PC-9 (cell line): ENCODE results near the gene NSMCE1. TPM values are rescaled to one million over a fixed set of nuclear protein-coding genes. Genes with fewer than 3 reads are reported as not detected.

Experiments used
- BruUV-seq: library from RNA; stranded (reverse); fragments of 400-500 nt; replicated peaks from 2 replicates; lab custom pipeline; 2021; lab: Mats Ljungman, UMichigan
- CTCF ChIA-PET: fragments of 300-600 bp; sonication (Branson Sonifier 250); formaldehyde crosslinking; loops from one replicate; lab custom pipeline; 2022; ENCODE audit warnings: antibody characterized with exemption; lab: Charles Lee
- POLR2A ChIA-PET: fragments of 300-600 bp; sonication (Branson Sonifier 250); formaldehyde crosslinking; loops from one replicate; lab custom pipeline; 2022; ENCODE audit warnings: antibody characterized with exemption; ENCODE audit not compliant: unreplicated experiment; lab: Charles Lee
- DNase-seq, 2 experiments: peaks; one replicate each; pipeline versions ENCODE4 v3.0.0 to v3.0.0-alpha.2; 2015 to 2022; ENCODE audit warnings: mixed read lengths in 1 of 2
- H2AFZ ChIP-seq: fragments of 200-600 bp; sonication (generic); 2 replicates; pipeline ENCODE4 v1.8.1; 2017; ENCODE audit warnings: antibody characterized with exemption
- H3F3A ChIP-seq: fragments of 200-600 bp; sonication (generic); 2 replicates; pipeline ENCODE4 v1.8.1; 2017; ENCODE audit warnings: antibody characterized with exemption, mild to moderate bottlenecking, low read depth; ENCODE audit not compliant: insufficient read depth
- H3K27ac ChIP-seq: fragments of 200-600 bp; sonication (generic); 2 replicates; pipeline ENCODE4 v1.6.1; 2016; ENCODE audit warnings: mixed run types
- H3K27me3 ChIP-seq: fragments of 200-600 bp; sonication (generic); 2 replicates; pipeline ENCODE4 v1.6.1; 2016; ENCODE audit warnings: low read depth, mixed run types; ENCODE audit not compliant: insufficient read depth
- H3K36me3 ChIP-seq: fragments of 200-600 bp; sonication (generic); 2 replicates; pipeline ENCODE4 v1.6.1; 2016; ENCODE audit warnings: low read depth, mixed run types
- H3K4me1 ChIP-seq: fragments of 200-600 bp; sonication (generic); replicated peaks from 2 replicates; pipeline ENCODE4 v1.6.1; 2016; ENCODE audit warnings: mixed run types; ENCODE audit not compliant: insufficient read depth
- H3K4me2 ChIP-seq: fragments of 200-600 bp; sonication (generic); 2 replicates; pipeline ENCODE4 v1.6.1; 2017; ENCODE audit warnings: mixed run types
- H3K4me3 ChIP-seq: fragments of 200-600 bp; sonication (generic); 2 replicates; pipeline ENCODE4 v1.6.1; 2016; ENCODE audit warnings: mixed run types
- H3K79me2 ChIP-seq: fragments of 200-600 bp; sonication (generic); 2 replicates; pipeline ENCODE4 v1.6.1; 2017; ENCODE audit warnings: low read depth, mixed run types
- H3K9me2 ChIP-seq: fragments of 200-600 bp; sonication (generic); 2 replicates; pipeline ENCODE4 v1.8.1; 2017; ENCODE audit warnings: mild to moderate bottlenecking; ENCODE audit not compliant: insufficient read depth
- H3K9me3 ChIP-seq: fragments of 200-600 bp; sonication (generic); 2 replicates; pipeline ENCODE4 v1.8.1; 2016; ENCODE audit warnings: low read depth; ENCODE audit not compliant: insufficient read depth
- H4K20me1 ChIP-seq: fragments of 200-600 bp; sonication (generic); 2 replicates; pipeline ENCODE4 v1.8.1; 2017; ENCODE audit not compliant: insufficient read depth
- EZH2 ChIP-seq: fragments of 200-600 bp; sonication (generic); IDR thresholded peaks from 2 replicates; pipeline ENCODE4 v1.8.0; 2017; ENCODE audit warnings: antibody characterized with exemption, low read depth
- intact Hi-C: fragments of 100-400 bp; cut with micrococcal nuclease; formaldehyde crosslinking; loops from one replicate; pipeline ENCODE4 v1.10.0; 2022; ENCODE audit not compliant: unreplicated experiment
- total RNA-seq: library from RNA; stranded (reverse); gene quantifications from 2 replicates; pipeline ENCODE4 v1.2.3, GENCODE V29; 2021
- TF ChIP-seq, protein P1 (sequence below): fragments of 200-600 bp; sonication (generic); conservative IDR thresholded peaks from 2 replicates; pipeline ENCODE4 v1.6.1; 2017; ENCODE audit warnings: mixed run types, antibody characterized with exemption, mild to moderate bottlenecking, moderate library complexity

The NSMCE1 gene
- total RNA-seq, 1 experiment from 2014 or later, result 114 TPM

DNA sequence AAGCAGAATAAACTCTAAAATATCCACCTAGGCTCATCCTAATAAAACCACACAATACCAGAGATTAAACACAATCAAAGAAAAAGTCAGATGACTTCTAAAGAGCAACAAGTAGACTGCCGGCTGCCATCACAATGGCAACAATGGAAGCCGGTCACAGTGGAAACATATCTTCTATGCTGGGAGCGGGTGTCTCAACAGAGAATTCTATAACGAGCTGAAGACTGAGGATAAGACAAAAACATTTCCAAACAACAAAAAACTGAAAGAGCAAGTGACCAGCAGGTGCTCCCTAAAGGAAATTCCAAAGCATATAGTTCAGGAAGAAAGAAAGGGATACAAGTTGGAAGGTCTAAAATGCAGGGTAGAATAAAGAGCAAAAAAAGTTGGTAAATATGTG, 8.9 kb downstream of the NSMCE1 start:
- Histone ChIP-seq H4K20me1 (no peaks in the 10 kb centered on the region), H3K4me2 (no peak overlapping the region), H3F3A (peaks cover 33% of the 10 kb centered on the region), H3K27ac (no peak overlapping the region), H2AFZ (no peak overlapping the region), H3K36me3 (peaks cover 18% of the 10 kb centered on the region; the same call in 1 of the 2 replicates), H3K4me1 (peaks cover 37% of the 10 kb centered on the region), H3K79me2 (peaks cover 47% of the 10 kb centered on the region), H3K9me2 (no peaks in the 10 kb centered on the region), H3K27me3 (no peaks in the 10 kb centered on the region), H3K4me3 (no peak overlapping the region), H3K9me3 (no peaks in the 10 kb centered on the region)
- ChIA-PET POLR2A (no interaction called here), CTCF (no interaction called here)
- no peak for DNase-seq
- intact Hi-C loops, result no loop called here
- TF ChIP-seq, protein P1, sequence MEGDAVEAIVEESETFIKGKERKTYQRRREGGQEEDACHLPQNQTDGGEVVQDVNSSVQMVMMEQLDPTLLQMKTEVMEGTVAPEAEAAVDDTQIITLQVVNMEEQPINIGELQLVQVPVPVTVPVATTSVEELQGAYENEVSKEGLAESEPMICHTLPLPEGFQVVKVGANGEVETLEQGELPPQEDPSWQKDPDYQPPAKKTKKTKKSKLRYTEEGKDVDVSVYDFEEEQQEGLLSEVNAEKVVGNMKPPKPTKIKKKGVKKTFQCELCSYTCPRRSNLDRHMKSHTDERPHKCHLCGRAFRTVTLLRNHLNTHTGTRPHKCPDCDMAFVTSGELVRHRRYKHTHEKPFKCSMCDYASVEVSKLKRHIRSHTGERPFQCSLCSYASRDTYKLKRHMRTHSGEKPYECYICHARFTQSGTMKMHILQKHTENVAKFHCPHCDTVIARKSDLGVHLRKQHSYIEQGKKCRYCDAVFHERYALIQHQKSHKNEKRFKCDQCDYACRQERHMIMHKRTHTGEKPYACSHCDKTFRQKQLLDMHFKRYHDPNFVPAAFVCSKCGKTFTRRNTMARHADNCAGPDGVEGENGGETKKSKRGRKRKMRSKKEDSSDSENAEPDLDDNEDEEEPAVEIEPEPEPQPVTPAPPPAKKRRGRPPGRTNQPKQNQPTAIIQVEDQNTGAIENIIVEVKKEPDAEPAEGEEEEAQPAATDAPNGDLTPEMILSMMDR, result no peak
- TF ChIP-seq EZH2, result no peak
- BruUV-seq, result no TSS peak

DNA sequence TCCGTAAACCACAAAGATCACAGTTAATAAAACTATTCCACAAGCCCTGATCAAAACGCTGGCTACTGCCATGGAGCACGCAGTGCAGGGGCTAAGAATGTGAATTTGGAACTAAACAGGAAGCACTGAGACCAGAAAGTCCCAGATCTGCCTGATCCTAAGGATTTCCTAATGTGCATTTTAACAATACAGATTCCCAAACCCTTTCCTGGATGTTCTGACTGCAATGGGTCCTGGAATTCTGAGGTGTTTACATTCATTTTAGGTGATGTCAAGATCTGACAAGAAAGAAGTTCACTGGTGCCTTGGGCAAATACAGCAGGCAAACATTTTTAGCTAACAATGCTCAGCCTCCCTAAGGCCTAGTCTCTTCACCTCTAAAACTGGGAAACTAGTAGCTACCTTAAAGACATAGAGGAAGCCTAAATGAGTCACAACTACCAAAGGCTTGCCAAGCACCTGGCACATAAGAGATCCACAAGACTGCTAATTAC, 10.3 kb downstream of the NSMCE1 start:
- Histone ChIP-seq H3F3A (peaks cover 27% of the 10 kb centered on the region), H3K9me3 (no peaks in the 10 kb centered on the region), H3K27ac (peak overlapping the region; percentile 25), H3K4me3 (no peak overlapping the region), H3K4me1 (peaks cover 37% of the 10 kb centered on the region), H3K36me3 (peaks cover 22% of the 10 kb centered on the region), H4K20me1 (no peaks in the 10 kb centered on the region), H3K79me2 (peaks cover 43% of the 10 kb centered on the region), H2AFZ (no peak overlapping the region), H3K9me2 (no peaks in the 10 kb centered on the region), H3K27me3 (no peaks in the 10 kb centered on the region), H3K4me2 (no peak overlapping the region)
- CTCF ChIA-PET, result interaction anchor here (0.7 kb wide), 1 partner anchor 17 kb away, joined by 4 read pairs; no protein-coding TSS in a partner anchor
- POLR2A ChIA-PET, result no interaction called here
- BruUV-seq, result no TSS peak
- peak in 1 of 2 experiments; percentile 66 for DNase-seq
- intact Hi-C loops, result no loop called here
- TF ChIP-seq, protein P1, result no peak
- no peak for TF ChIP-seq EZH2

DNA sequence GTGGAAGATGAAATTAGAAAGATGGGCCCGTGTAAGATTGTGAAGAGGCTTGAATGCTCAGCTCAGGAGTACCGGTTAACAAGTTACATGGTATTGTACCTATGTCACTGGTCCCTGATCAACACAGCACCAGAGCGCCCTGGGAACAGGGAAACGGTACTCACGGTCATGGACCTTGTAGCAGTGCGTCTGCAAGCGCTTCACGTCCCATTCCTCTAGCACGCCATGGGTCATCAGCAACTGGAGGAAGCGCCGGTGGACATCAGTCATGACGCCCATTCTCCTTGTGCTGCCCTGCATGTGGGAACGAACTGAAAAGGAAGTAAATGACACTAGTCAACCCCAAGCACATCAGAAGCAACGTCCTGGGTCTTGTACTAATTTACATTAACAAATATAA, 11.3 kb downstream of the NSMCE1 start:
- Histone ChIP-seq H3F3A (peaks cover 24% of the 10 kb centered on the region), H4K20me1 (no peaks in the 10 kb centered on the region), H3K79me2 (peaks cover 37% of the 10 kb centered on the region), H3K4me1 (peaks cover 39% of the 10 kb centered on the region), H3K27ac (no peak overlapping the region), H2AFZ (no peak overlapping the region), H3K9me3 (no peaks in the 10 kb centered on the region), H3K9me2 (no peaks in the 10 kb centered on the region), H3K27me3 (no peaks in the 10 kb centered on the region), H3K4me3 (no peak overlapping the region), H3K36me3 (peaks cover 26% of the 10 kb centered on the region), H3K4me2 (no peak overlapping the region)
- intact Hi-C loops, result no loop called here
- ChIA-PET CTCF (no interaction called here), POLR2A (no interaction called here)
- no TSS peak for BruUV-seq
- TF ChIP-seq, protein P1, result no peak
- TF ChIP-seq EZH2, result no peak
- DNase-seq, result no peak
